HG03460 (cell line): ENCODE measurements around the gene TMED10.

Source experiments
- ATAC-seq: cut with Tn5 transposase; IDR thresholded peaks from one replicate; pipeline ENCODE4 v1.9.1; 2021; ENCODE audit not compliant: unreplicated experiment

The TMED10 gene

DNA sequence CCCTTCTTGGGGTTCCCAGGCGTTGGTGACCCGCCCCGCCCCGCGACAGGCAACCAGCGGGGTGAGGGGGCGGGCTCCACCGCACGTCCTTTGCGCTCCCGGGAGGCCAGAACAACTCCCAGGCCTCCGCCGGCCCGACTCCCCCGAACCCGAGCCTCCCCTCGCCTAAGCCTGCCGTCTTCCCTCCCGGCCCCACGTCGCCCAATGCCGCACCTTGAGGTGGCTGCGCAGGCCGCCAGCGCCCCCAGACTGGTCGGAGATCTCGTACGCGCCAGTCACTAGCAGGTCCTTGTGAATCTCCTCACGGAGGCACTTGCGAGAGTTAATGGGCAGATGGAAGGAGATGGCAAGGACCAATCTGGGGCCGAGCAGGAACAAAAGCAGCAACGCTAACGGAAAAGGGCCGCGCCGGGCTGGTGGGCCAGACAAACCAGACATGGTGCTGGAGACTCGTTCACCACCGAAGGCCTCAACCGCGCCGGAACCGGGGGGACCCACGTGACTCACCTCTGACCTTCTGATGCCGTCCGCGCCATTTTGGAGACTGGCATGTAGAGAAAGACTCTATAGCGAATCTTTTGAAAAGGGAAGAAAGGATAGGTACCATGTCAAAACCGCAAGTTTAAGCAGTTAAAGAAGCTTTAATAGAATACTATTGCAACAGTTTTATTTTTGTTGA lies at the start of gene TMED10:
TSS of gene TMED10 (minus strand) at position 471 of the 679 bp plus-strand sequence. CDS start at position 438, 33 bp downstream.
- peak; percentile 81 for ATAC-seq

DNA sequence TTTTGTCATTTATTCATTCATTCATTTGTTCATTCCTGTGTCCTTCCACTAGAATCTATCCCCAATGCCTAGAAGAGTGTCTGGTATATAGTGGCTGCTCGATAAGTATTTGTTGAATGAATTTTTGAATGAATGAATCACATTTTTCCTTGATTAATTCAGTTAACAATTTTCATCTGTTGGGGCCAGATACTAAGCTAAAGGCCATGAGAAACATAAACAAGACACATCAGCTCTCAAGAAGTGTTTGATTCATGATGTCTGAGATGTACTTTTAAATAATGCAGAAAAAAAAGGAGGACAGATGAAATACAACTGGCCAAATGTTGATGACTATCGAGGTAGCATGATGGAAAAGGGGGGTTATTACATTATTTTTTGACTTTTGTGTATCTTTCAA lies 48.1 kb upstream of the TMED10 start:
- ATAC-seq = no peak

DNA sequence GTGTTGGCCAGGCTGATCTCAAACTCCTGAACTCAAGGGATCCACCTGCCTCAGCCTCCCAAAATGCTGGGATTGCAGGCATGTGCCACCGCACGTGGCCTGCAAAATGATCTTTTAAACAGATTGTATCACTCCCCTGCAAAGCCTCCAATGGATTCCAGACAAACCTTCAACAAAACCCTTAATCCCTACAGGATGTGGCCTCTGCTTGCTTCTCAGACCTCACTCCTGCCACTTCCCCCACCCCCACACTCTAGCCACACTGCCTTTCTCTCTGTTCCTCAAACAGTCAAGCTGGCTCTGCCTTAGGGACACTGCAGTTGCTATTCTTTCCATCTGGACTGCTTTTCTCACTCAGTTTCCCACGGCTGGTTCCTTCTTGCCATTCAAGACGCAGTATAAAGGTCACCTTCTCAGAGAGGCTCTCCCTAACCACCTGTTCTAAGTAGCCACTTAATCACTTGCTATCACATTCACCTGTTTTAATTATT lies 47.3 kb upstream of the TMED10 start:
- no peak for ATAC-seq

DNA sequence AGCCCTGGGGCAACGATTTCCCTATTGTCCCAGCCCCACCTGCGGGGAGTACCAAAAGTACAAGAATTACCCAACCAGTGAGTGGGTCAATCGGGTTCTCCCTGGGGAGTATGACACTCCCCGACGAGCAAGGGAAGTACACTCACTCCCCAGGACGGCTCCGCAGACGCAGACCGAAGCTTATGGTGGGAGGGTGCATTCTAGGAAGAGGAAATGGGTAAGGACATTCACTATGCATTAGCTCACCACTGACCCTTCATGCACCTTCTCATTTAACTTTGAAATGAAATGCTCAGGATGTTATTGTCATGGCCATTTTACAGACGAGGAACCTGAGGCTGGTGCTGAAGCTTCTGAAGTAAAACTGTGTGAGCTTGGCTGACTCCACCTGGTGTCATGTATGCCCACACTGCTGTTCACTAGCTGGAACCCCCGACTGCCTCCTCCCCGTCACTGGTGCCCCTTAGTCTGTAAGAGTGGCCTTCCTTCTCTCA lies 45.8 kb upstream of the TMED10 start:
- peak; percentile 46 for ATAC-seq

DNA sequence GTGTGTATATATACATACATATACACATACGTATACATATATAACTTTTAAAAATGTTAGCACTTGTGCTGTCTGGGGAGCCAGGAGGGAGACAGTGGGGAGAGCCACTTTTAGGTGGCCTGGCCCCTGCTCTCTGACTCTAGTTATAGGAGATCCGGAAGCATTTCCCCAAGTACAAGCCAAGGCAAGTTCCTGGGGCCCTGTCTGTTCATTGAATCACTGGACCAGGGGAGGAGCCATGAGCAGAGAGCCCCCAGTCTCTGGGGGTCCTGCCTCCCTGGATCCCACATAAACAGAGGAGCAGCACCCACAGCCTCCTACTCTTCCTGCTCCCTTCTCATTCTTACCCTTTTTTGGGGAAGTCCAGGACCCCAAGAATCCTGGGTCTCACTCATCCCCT lies 45.4 kb upstream of the TMED10 start:
- no peak for ATAC-seq

DNA sequence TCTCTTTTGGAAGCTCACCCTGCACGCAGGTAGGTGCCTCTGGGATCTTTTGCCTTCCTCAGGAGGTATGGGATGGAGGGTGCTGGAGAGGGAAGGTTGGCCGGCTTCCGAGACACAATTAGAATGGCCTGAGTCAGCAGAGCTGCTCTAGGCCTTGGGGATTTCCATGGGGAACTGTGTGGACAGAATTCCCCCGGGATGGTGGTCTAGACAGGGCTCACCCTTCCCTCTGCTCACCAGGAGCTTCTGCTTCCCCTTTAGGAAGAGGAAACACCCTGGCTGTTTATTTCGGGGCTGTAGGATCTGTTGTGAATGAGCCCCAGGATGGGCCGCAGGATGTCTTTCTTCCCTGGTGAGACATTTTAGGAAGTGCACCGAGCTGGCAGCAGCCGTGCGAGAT lies 43.7 kb upstream of the TMED10 start:
- ATAC-seq = no peak

DNA sequence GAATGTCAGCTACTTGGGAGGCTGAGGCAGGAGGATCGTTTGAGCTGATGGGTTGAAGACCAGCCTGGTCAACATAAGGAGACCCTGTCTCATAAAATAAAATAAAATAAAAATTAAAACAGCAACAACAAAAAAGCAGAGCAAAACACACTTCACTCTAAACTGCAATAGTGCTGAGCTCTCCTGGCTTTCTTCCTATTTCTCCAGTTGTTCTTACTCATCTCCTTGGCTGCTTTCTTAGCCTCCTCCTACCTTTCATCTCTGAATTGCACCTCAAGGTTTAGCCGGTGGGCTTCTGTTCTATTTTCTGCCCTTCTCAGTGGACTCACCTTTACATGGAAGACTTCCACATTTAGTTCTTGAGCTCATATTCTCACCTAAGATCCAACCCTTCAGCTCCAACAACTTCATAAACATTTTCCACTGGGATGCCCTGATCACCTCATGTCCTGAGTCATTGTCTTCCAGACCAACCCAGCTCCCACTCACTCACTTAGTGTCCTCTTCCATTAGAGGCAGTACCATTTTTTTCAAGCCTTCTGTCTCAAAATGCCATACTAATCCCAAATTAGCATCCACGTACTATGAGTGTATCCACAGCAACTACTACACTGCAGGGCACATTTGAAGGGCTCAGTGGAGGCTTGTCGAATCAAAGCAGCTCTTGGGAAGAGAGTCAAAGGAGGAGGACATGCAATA lies 41.2 kb upstream of the TMED10 start:
- no peak for ATAC-seq

DNA sequence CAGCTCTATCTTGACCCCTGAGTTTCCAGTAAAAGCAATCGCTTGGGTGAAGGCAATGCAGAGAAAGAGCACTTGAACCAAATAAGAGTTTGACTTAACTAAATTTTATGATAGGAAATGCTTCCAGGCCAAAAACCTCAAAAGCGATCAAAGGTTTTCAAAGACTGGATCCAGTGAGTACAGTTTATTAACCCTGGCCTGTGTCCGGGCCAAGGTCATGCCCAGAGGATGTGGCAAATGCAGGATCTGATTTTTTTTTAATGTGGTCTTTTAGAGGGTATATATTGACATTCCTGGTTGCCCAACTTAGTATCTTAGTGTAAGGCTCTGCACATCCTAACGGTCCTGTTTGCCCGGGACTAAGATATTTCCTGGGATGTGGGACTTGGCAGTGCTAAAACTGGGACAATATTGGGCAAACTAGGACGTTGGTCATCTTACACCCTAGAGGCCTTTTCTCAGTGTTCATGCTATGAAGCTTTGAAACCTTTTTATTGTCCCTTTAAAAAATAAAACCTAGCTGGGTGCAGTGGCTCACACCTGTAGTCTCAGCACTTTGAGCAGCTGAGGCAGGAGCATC lies 40.1 kb upstream of the TMED10 start:
- no peak for ATAC-seq

DNA sequence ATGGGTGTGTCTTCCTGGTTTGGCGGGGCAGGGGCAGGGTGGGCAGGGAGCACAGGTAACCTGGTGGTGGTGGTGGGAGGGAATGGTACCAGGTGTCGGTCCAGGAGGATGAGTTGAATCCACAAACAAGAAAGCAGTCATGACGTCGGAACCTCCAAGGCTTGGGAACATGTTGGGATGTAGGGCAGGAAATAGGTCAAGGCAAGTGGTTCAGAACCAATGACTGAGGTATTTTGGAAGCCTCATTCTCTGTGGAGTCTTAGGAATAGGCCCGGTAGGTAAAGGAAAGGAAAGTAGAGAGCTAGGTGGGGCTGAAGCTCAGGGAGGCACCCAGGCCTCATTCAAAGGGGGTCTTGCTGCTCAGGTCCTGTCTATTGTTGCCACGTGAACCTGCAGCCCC lies 39.1 kb upstream of the TMED10 start:
- no peak for ATAC-seq

DNA sequence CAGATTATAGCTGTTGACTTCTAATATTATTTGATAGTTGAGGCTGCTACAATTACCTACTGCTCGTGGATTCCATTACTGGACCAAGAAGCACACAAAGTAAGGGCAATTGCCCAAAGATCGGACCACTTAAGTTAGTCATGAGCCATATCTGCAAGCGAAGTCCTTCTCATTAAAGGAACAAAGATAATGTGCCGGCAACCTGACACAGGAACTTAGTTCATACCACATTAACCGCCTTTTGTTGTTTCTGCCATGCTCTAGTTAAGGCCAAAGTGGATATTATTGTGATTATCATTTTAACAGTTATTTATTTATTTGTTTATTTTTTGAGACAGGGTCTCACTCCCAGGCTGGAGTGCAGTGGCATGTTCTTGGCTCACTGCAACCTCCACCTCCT lies 38.1 kb upstream of the TMED10 start:
- no peak for ATAC-seq

DNA sequence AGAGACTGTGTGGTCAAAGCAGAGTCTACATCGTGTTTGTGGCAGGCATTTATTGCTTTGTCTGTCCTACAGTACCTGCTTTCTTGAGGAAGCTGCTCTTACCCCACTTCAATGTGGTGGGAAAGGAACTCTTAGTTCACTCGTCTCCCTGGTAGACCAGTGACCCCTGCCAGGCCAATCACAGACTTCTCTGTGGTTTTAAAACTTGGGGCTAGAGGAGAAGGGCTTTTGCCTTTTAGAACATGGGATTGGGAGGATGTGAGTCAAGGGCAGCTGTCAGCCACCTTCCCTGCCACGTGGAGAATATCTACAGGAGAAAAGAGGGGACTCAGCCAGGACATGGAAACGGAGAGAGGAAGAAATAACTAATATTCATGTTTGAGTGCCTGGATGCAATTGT lies 36.8 kb upstream of the TMED10 start:
- ATAC-seq = no peak

DNA sequence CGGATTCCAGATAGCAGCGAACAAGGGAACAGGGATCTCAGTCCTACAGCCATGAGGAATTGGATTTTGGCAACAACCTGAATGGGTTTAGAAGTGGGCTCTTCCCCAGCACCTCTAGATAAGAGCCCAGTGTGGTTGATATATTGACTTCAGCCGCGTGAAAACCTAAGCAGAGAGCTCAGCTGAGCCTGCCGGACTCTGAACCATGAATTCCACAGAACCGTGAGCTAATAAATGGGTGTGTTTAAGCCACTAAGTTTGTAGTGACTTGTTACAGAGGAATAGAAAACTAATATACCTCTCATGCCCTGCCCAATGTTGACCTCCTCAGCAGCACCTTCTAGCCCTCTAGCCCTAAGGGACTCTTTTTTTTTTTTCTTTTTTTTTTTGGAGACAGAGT lies 32.4 kb upstream of the TMED10 start:
- no peak for ATAC-seq

DNA sequence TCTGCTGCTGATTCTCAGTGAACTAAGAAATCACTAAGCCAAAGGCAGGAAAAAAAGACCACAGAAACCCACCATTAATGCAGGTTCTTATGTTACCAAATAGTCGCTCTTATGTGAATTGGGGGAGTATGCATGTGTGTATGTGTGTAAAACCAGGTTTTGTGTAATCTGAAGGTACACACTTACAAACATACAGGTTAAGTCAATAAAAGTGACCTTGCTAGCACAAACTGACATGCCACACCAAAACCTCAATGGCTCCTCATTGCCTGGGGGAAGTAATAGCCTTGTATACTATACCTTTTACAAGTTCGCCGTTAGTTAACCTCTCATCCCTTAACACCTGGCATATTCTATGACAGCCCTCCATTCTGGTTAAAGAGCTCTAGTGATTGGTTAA lies 29.8 kb upstream of the TMED10 start:
- no peak for ATAC-seq

DNA sequence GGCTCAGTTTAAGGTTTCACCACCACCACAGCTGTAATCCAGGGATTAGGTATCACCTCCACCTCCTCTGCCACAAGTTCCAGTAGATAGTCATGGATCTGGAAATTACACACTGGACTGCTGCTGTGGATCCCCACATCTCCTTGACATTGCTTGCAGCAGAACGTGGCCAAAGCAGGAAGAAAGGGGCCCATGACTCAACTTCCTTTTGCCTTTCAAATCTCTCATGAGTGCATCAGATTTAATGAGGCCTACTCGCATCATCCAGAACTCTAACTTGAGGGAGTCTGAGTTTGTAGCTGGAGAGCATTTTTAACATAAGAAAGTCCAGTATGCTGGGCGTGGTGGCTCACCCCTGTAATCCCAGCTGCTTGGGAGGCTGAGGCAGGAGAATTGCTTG lies 29.2 kb upstream of the TMED10 start:
- ATAC-seq = no peak

DNA sequence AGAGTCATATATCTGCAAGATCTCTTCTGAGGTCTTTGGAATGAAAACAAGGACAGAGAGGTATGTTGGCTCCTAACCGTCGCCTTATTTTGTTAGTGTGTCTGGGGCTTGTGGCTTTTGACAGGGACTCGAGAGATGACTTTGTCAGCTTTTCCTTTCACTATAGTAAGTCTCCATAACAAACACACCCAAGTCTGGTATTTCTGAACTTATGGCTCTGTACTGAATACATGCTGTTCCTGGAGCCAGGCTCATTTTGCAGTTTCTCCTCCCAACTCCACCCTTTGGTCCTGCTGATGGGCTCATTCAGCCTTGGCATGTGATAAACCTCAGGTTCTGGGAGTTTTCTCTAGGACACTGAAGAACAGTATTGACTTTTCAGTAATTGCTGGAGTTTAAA lies 27.7 kb upstream of the TMED10 start:
- no peak for ATAC-seq

DNA sequence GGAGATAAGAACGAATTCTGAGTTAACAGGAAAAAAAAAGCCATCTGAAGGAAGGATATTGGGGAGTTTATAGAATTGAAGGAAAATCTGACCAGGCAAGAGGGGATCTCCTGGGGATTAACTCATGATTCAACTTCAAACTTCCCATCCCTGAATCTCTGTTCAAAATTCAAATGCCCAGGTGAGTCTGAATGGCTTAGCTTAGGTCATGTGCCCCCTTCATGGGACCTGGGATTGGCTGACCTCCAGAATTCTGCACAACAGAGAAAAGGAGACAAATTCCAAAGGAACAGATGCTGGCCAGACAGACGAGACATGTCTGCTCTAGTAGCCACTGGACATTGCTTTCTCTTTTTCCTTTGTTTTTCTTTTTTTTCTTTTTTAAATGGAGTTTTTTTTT lies 26.2 kb upstream of the TMED10 start:
- no peak for ATAC-seq

DNA sequence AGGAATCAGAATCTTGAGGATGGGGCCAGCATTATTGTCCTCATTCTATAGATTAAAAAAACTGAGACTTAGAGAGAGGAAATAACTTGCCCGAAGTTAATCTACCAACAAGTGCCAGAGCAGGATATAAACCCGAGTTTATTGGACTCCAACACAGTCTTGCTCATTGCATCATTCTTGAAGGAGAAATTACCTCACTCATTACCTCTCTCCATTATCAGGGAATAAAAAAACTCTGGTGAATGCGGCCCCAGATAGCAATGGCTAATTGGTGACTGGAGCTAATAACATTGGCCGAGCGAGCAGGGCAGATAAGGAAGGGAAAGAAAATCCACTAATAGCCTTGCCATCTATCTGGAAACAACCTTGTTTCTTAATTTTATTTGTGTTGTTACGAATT lies 24.7 kb upstream of the TMED10 start:
- ATAC-seq = no peak

DNA sequence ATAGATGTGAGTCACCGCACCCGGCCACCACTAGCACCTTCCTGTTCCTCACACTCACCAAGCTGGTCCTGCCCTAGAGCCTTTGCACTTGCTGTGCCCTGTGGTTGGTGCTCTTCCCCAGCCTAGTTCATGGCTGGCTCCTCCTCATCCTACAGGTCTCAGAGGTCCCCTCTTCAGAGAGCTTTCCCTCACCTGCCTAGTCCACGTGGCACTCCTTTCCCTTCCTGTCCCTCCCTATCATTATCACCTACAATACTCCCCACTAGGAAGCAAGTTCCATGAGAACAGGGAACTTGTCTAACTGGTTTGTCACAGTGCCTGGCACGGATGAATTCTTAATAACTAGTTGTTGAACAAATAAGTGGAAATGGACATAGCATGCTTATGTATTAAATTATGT lies 24.0 kb upstream of the TMED10 start:
- ATAC-seq = no peak

DNA sequence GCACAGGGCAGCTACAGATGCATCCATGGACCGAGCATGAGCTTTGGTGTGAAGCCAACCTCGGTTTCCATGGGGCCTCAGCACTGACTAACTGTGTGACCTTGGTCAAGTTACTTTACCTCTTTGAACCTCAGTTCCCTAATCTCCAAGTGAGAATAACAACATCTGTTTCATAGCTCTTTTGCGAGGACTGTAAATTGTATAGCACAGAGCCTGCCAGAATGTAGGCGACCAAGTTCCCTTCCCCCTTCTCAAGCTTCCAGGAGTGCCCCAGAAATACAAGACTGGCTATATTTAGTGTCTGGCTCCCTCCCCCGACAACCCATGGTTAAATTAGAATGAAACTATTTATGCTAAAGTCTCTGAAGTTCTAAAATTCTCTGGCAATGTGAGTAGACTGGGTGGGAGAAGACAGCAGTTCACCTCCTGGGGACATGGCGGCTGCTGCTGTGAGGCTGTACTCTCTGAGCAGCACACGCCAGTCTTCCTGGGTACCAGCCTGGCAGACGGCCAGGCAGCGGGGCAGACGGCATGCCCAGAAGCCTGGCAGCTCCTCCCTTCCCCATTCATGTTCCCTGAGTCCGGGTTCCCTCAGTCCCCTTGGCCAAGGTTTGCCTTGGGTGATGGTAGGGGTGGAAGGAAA lies 22.0 kb upstream of the TMED10 start:
- ATAC-seq = no peak

DNA sequence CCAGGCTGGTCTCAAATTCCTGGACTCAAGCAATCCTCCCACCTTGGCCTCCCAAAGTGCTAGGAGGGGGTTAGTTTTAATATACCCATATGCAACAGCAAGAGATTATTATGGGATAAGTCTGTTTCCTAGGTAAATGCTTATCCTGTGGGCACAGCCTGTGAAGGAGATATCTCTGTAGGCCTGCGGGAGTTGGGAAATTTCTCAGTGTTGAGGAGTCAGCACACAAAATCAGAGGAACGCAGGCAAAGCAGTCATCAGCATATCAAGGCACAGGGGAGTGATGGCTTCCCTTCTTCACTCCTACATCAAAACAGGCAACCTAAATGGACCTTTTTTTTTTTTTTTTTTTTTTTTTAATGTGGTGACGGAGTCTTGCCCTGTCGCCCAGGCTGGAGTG lies 20.9 kb upstream of the TMED10 start:
- ATAC-seq = no peak

DNA sequence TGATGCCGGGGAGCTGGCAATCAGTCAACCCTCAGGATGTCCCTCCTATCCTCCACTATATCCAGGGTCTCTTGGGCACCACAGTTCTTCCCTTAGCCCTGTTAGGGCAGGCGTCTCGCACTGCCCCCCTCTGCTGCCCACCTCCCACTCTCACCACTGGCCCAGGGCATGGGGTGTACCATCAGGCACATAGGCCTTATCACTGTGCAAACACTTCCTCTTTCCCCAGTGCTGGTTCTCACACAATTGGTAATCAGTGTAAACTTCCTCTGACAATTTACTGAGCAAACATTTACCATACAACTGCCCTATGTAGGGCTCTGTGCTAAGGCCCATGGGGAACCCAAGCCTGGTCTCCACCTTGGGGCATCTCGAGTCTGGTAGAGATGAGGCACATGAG lies 20.1 kb upstream of the TMED10 start:
- ATAC-seq = no peak

DNA sequence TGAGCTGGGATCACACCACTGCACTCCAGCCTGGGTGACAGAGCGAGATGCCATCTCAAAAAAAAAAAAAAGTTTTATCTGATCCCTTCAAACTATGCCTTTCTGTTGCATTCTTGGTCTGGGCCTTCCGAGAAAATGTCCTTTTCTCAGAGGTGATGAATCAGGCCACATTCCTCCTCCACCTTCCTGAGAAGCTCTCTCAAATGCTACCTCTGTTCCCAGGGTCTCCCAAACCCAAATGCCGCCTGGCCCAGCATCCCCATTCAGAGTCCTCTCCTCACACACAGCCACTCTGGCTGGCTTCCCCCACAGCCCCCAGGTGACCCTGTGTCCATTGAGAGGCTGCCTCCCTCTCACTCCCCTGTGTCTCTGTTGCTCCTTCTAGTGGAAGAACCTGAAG lies 19.7 kb upstream of the TMED10 start:
- no peak for ATAC-seq
